DMS 273 treated with DMSO at 0.1 percent for 48 hours (cell line): ENCODE measurements around the gene KLF14.
"Not testable (repeated sequence)": the region's sequence is repeated elsewhere in the genome, so short reads cannot be mapped to it uniquely, and the experiment has no call there.

ENCODE experiments used
- DNase-seq: peaks from one replicate; lab custom pipeline; 2025; lab: John Stamatoyannopoulos, UW

KLF14 gene

GRCh38 chr7:130719541-130719940 lies 14.5 kb downstream of the KLF14 start:
- no peak for DNase-seq

DNA sequence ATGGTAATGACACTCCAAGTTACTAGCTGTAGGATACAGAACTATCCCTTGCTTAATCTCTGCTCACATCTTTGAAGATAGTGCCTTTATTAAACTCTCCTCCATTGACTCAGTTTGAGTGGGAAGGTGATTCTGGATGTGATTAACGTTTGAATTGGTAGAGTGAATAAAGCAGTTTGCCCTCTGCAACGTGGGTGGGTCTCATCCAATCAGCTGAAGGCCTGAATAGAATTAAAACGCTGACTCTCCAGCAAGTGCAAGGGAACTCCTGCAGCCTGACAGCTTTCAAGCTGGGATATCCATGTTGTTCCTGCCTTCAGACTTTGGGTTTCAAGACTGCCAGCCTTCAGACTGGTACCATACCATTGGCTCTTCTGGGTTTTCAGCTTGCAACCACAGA lies 21.6 kb downstream of the KLF14 start:
- DNase-seq = no peak

- DNase-seq = no peak
These were observed 25.2 kb downstream of the KLF14 start for GRCh38 chr7:130708766-130709165.

- DNase-seq = no peak
These were observed 26.0 kb downstream of the KLF14 start for GRCh38 chr7:130708001-130708400.

DNA sequence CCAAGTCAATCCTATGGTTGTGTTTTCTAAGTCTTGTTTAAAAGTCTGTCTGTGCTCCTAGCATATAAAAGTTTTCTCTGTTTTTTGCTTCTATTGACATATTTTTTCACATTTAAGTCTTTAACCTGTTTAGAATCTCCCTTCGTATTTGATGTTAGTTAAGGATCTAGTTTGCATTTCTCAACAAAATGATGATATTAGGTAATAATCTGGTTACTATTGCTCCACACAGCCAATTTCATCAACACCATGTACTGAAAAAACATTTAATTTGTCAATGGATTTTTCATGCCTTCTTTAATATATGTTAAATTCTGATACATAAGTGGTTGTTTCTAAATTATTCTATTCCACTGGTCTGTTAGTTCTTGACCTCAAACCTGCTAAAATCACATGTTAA lies 30.2 kb downstream of the KLF14 start:
- no peak for DNase-seq

GRCh38 chr7:130701650-130702049 lies 32.4 kb downstream of the KLF14 start:
- no peak for DNase-seq

DNA sequence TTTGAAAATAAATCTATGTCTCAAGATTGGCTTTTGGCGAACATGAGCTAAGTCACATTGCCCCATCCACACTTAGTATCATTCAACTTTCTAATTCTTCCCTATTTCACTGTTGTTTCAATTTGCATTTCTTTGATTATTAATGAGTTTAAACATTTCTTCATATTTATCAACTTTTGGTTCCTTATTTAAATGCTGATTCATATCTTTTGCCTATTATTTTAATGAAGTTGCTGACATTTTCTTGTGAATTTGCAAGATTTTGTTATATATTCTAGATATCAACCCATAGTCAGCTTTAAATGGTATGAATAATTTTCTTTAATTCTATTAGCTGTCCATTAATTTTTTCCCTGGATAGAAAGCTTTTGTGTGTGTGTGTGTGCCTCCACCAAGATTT lies 33.2 kb downstream of the KLF14 start:
- no peak for DNase-seq

GRCh38 chr7:130699686-130700085 lies 34.3 kb downstream of the KLF14 start:
- no peak for DNase-seq

- DNase-seq = no peak
These were observed 36.2 kb downstream of the KLF14 start for GRCh38 chr7:130697820-130698219.

DNA sequence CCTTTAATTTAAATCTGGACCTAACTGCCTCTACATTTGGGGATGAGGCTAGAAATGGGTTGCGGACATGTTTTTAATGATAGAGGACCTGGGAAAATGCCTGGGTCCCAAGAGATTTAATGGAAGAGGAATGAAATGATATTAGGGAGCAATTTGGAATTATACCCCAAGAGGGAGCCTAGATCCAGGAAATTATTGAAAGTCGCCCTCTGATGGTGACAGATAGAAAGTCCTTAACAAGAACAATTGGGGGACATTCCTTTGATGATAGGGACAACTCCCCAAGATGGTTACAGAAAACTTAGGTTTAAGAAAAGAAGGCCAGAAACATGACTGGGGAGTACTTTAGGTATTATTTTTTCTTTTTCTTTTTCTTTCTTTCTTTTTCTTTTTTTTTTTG lies 38.2 kb downstream of the KLF14 start:
- no peak for DNase-seq

DNA sequence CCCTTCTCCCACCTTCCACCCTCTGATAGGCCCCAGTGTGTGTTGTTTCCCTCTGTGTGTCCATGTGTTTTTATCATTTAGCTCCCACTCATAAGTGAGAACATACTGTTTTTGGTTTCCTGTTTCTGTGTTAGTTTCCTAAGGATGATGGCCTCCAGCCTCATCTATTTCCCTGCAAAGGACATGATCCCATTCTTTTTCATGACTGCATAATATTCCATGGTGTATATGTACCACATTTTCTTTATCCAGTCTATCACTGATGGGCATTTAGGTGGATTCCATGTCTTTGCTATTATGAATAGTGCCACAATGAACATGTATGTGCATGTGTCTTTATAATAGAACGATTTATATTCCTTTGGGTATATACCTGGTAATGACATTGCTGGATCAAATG lies 41.6 kb downstream of the KLF14 start:
- not testable (repeated sequence) for DNase-seq

DNA sequence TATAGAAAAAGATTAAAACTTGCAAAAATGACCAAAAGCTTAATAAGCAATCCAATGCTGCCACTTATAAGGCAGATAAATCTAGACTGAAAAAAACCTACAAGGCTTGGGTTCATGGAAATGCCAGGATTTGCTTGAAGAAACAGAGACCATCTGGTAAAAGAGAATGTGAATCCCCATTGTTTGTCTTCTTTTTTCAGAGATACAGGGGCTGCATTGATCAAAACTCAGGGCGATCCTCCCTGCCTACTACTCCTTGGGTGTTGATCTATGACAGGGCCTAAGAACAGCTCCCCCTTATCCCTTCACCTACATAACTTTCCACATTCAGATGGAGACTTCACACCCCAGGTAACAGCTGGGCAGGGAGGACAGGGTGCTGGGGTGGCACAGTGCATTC lies 44.3 kb downstream of the KLF14 start:
- no peak for DNase-seq

DNA sequence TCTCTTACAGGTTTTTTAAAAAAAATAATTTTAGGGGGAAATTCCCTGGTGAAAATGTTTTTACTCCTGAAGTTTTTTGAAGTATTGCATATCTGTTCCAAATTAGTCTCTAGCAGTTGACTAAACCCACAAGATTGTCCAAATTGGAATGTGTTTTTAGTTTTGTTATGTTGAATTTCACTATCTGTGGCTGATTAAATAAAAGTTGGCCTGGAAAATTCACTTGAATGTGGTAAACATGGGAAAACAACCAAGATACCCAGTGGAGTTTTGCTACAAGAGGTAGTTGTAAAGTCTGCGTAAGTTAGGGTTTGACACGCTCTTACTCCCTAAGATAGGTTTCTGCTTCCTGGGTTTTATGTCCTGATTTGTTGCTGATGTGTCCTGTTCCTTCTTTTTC lies 51.0 kb downstream of the KLF14 start:
- no peak for DNase-seq
